Measurements from ENCODE around the gene CD28.
"Not testable (repeated sequence)": the region's sequence is repeated elsewhere in the genome, so short reads cannot be mapped to it uniquely, and the experiment has no call there.

Gene CD28

DNA sequence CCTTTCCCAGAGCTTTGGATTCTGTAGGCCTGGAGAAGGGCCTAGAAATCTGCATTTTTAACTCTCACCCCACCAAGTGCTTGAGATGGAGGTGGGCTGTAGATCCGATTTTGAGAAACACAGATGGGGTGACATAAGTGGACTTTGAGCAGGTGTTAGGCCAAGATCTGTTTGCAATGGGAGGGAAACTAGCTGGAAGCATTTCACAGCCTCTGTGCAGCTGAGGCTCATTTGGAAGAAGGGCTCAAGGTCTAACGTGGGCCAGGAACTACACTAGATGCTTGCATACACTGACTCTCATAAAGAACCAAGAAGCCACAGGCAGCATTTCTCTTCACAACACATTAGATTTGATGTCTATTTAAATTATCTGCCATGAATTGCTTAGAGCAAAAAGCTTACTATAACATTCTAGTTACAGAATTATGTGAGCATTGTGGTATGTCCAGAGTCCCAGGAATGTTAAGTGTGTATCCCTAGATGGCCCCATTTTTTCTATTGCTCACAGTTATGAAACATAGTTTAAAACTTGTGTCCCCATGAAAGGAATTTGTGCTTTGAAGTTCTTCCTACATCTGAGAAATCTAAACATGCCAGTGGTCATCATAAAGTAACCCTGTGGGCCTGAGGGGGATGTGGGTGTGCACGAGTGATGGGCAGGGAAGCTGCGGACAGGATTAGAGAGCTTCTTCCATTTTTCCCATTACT lies 77.2 kb downstream of the CD28 start:
- no peak for DNase-seq
- no peak for TF ChIP-seq GATA1 (IDR thresholded peaks at IDR 0.05; ENCODE audit: low read depth, low read length)
- no peak for TF ChIP-seq POLR2A (IDR thresholded peaks at IDR 0.05; ENCODE audit: low read length)

DNA sequence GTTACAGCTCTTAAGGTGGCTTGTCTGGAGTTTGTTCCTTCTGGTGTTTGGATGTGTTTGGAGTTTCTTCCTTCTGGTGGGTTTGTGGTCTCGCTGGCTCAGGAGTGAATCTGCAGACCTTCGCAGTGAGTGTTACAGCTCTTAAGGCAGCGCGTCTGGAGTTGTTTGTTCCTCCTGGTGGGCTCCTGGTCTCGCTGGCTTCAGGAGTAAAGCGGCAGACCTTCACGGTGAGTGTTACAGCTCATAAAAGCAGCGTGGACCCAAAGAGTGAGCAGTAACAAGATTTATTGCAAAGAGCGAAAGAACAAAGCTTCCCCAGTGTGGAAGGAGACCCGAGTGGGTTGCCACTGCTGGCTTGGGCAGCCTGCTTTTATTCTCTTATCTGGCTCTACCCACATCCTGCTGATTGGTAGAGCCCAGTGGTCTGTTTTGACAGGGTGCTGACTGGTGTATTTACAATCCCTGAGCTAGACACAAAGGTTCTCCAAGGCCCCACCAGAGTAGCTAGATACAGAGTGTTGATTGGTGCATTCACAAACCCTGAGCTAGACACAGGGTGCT lies 78.4 kb downstream of the CD28 start:
- not testable (repeated sequence) for DNase-seq

DNA sequence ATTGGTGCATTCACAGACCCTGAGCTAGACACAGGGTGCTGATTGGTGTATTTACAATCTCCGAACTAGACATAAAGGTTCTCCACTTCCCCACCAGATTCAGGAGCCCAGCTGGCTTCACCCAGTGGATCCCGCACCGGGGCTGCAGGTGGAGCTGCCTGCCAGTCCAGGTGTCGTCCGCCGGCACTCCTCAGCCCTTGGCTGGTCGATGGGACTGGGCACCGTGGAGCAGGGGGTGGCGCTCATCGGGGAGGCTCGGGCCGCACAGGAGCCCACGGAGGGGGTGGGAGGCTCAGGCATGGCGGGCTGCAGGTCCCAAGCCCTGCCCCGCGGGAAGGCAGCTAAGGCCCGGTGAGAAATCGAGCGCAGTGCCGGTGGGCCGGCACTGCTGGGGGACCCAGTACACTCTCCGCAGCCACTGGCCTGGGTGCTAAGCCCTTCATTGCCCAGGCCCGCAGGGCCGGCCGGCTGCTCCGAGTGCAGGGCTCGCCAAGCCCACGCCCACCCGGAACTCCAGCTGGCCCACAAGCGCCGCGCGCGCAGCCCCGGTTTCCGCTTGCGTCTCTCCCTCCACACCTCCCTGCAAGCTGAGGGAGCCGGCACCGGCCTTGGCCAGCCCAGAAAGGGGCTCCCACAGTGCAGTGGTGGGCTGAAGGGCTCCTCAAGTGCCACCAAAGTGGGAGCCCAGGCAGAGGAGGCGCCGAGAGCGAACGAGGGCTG lies 79.1 kb downstream of the CD28 start:
- not testable (repeated sequence) for DNase-seq

DNA sequence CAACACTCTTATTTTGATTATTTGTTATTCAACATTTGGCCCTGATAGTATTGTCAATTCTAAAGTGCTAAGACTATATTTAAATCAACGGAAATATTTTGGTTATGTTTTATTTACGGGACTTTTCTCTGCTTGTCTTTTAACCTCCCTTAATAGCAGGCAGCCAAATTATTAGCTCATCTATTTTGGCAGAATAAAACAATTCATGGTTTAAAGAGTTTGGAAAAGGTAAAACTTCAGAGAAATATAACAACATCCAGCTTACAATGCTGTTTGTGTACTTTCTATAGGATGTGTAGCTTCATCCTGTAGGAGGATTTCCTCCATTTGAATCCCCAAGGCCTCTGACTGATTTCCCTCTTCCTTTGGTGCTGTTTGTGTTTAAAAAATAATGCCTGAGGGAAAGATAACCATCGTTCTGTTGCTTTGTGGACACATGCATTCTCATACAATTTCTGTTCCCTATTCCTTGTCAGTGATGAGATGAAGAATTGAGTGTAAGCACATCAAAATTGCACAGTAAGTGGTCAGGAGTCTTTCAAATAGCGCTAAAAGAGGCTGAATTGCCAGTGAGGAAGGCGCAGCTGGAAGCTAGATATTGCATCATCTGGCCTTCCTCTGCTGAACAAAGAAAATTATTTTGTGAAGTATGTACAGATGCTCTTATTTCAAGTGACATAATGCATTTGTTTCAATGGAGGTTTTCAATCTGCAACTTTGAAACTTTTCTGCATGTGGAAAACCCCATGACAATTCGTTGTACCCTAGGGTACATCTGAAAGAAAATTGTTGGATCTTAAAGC lies 80.3 kb downstream of the CD28 start:
- no peak for TF ChIP-seq GATA1 (IDR thresholded peaks at IDR 0.05; ENCODE audit: low read depth, low read length)
- TF ChIP-seq POLR2A (IDR thresholded peaks at IDR 0.05; ENCODE audit: low read length): no peak
- DNase-seq: no peak

DNA sequence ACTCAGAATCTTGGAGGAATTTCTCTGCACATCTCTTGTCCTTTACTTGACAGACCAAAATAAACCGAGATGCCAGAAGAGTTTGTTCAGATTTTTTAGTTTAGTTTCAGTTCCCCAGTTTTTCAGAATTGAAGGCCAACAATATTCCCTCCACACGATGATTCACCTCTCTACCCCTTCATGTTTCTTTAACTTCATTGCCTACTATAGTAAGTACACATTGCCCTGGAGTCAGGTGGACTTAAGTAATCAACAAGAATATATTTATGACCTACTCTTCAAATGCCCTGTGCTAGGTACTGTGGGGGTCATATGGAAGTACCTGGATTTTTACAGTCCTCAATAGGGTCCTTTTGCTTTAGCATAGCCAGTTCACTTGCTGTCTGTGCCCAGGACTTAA lies 81.5 kb downstream of the CD28 start:
- DNase-seq: no peak

More for the DNA sequence above, 81.5 kb downstream of the CD28 start:
- TF ChIP-seq GATA1 (IDR thresholded peaks at IDR 0.05; ENCODE audit: low read depth, low read length): no peak
- no peak for TF ChIP-seq POLR2A (IDR thresholded peaks at IDR 0.05; ENCODE audit: low read length)

All from erythroblast (primary cell).